HG02763 (cell line): ENCODE data around the gene ZNF197.
"Not testable (repeated sequence)": the region's sequence is repeated elsewhere in the genome, so short reads cannot be mapped to it uniquely, and the experiment has no call there.

ENCODE experiments used
- ATAC-seq: cut with Tn5 transposase; IDR thresholded peaks from one replicate; pipeline ENCODE4 v1.9.1; 2021; ENCODE audit warnings: mild to moderate bottlenecking, moderate library complexity; ENCODE audit not compliant: unreplicated experiment

ZNF197 gene

GRCh38 chr3:44661189-44661588 is 36.4 kb downstream of the ZNF197 start:
- no peak for ATAC-seq

- ATAC-seq = no peak
Observed at GRCh38 chr3:44665173-44665572, 40.3 kb downstream of the ZNF197 start.

DNA sequence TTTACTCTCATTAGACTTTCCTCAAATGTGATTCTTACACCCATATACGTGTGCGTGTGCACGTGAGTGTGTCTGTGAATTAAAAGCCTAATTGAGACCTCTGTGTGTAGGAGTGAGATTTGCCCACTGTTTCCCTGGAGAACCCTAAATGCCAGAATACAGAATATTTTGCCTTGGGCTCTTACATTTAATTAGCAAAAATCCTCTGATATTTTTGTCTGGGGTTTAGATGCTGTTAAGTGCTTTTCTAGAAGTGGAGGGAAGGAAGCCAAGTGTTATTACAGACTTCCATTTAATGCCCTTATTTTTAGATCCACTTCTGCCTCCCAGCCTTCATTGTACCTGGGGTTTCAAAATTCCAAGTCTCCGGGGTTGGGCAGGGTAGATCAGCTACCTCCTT is 41.5 kb downstream of the ZNF197 start:
- no peak for ATAC-seq

- ATAC-seq = no peak
Observed at GRCh38 chr3:44669760-44670159, 44.9 kb downstream of the ZNF197 start.

- not testable (repeated sequence) for ATAC-seq
Observed at GRCh38 chr3:44673466-44673865, 48.6 kb downstream of the ZNF197 start.

DNA sequence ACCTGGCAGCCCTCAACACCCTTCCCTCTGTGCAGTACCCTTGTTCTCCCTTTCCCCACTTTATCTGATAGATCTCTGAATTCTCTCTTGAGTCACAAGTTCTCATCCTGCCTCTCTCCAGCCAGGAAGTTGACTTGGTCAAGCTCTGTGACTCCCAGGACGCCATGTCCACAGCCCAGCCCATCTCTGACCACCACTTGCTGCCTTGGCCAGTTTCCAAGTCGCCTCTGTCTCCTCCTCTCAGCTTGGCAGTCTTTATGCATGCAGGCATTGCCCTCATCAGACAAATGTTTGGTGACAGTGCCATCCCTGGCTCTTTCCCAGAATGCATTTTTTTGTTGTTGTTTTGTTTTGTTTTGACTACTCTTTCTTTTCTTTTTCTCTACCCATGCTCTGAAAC is 49.4 kb downstream of the ZNF197 start:
- ATAC-seq = no peak

- ATAC-seq = peak; percentile 56
Observed at GRCh38 chr3:44678480-44679116, 53.8 kb downstream of the ZNF197 start.

DNA sequence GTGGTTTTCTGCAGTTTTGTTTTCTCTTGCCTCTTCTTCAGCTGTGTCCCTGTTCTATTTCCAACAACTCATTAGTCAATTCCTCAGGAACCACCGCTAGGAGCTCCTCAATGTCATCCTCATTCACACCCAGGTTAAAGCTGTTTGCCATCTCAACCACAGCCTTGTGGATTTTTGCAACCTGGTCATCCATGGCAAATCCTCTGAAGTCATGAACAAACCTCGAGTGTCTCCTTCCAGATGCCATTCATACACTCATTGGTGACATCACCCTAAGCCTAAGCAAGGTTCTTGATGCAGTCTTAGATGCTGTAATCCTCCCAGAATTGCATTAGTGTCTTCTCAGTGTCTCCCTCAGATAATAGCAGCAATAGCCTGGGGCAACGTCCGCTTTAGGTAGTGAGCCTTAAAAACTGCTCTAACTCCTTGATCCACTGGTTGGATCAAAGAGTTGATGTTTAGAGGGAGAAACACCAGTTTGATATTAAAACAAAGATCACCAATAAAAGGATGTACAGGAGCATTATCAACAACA is 56.2 kb downstream of the ZNF197 start:
- no peak for ATAC-seq

DNA sequence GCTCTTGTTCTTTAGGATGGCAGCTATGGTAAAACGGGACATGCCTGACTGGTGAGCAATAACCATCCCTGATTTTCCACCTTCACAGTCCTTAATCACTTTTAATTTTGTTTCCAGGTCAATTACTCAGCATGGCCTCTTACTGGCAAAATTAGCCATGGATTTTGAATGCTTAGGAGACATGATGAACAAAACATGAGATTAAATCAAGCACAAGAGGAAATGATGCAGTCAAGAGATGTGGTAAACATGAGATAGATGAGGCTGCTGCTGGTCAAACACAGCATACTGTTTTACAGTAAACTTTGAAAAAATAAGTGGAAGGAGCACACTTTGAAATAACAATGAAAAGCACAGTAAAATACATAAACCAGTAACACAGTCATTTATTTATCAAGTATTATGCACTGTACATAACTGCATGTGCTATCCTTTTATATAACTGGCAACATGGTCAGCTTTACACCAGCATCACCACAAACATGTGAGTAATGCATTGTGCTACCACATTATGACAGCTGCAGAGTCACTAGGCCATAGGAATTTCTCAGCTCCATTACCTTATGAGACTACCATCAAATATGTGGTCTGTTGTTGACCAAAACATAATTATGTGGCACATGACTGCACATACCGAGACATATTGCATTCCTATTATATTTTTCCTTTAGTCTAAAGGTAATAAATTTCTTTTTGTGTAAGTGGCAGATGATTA is 57.5 kb downstream of the ZNF197 start:
- ATAC-seq = no peak

GRCh38 chr3:44685128-44685800 is 60.4 kb downstream of the ZNF197 start:
- peak; percentile 79 for ATAC-seq

DNA sequence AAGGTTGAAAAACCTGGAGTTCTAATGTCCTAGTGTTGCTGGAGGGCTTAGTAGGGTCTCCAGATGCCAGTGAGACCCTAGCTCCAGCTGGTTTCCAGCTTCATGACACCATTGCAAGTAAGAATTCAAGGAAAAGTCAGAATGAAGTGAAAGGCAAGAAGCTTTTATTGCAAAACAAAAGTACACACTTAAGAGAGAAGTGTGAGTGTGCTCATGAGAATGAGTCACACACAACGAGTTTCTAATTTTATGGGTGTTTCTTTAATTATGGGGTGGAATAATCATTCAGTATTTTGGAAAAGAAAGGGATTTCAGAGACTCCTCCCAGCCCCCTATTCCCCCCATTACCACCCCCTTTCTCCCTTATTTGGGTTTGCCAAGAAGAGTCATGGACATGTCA is 63.1 kb downstream of the ZNF197 start:
- ATAC-seq = no peak
